ENCODE measurements around the gene RAET1E. TPM values are rescaled to one million over a fixed set of nuclear protein-coding genes. Genes with fewer than 3 reads are reported as not detected.
"Not testable (repeated sequence)": the region's sequence is repeated elsewhere in the genome, so short reads cannot be mapped to it uniquely, and the experiment has no call there.

RAET1E gene
- total RNA-seq, 1 donor from 2014 or later = 0.48 TPM

- ATAC-seq (ENCODE audit: poor library complexity) (no peak), DNase-seq (no peak)
- intact Hi-C loops (cut with DNase I) = no loop called here
Measured at GRCh38 chr6:149933461-149933860, 35.5 kb upstream of the RAET1E start.

DNA sequence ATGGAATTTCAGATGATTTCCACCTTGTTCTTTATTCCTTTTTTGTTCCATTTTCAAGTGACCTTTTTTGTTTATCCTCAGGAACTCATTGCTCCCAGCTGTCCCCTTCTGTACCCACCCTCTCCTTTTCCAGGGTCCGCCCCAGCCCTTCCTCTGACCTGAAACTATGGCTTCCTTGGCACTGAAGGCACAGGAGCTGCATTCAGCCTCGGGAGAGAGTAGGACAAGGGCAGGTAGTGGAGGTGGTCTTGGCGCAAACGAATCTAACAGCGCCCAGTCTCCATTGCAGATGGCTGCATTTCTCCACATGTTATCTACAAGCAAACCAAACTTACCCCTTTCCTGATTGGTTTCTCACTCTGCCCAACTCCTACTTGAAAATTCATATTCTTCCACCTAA is 35.1 kb upstream of the RAET1E start:
- no peak for DNase-seq
- no peak for ATAC-seq (ENCODE audit: poor library complexity)
- intact Hi-C loops (cut with DNase I) = no loop called here

DNA sequence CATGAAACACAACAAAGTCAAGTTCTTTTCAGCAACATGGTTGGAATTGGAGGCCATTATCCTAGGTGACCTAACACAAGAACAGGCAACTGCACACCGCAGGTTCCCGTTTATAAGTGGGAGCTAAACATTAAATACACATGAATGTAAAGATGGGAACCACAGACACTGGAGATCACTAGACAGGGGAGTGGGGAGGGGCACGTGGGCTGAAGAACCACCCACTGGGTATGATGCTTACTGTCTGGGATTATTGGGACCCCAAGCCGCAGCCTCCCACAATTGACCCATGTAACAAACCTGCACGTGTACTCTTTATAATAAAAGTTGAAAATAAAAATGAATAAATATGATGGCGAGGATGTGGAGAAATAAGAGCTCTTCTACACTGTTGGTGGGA is 33.6 kb upstream of the RAET1E start:
- DNase-seq (no peak), ATAC-seq (ENCODE audit: poor library complexity) (no peak)
- intact Hi-C loops (cut with DNase I) = no loop called here

DNA sequence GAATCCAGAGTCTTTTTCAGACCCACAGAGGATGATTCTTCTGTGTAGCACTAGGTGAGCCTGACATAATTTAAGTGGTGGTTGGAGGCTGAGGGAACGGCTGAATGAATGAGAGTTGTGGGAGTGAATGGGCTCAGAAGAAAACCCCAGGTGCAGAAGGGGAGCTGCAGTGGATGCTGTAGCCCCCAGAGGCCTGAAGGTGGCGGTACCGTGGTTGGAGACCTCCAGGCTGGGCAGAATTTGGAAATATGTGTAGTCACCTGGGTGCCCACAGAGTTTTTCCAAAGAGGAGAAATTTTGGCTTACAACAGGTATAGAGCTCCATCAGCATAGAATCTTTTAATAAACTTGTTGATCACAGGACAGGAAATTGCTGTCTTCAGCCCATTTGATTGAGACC is 31.5 kb upstream of the RAET1E start:
- no peak for DNase-seq

DNA sequence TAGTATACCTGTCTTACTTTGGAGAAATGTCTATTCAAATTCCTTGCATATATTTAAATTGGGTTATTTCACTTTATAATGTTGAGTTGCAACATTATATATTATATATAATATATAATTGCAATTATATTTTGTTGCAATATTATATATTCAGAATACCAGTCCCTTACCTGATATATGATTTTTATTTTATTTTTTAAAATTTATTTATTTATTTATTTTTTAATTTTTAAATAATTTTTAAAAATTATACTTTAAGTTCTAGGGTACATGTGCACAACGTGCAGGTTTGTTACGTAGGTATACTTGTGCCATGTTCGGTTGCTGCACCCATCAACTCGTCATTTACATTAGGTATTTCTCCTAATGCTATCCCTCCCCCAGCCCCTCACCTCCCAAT is 29.1 kb upstream of the RAET1E start:
- intact Hi-C loops (cut with DNase I) = loop anchor here (10.0 kb wide), 2 partner anchors 202 to 372 kb away; no protein-coding TSS in a partner anchor
- not testable (repeated sequence) for DNase-seq; ATAC-seq (ENCODE audit: poor library complexity)

More for the DNA sequence above, 31.5 kb upstream of the RAET1E start:
- intact Hi-C loops (cut with DNase I) = loop anchor here (10.0 kb wide), 2 partner anchors 205 to 375 kb away; no protein-coding TSS in a partner anchor
- ATAC-seq (ENCODE audit: poor library complexity) = no peak

- peak; percentile 94 for DNase-seq
- intact Hi-C loops (cut with DNase I) = loop anchor here (10.0 kb wide), 2 partner anchors 201 to 371 kb away; no protein-coding TSS in a partner anchor
- ATAC-seq (ENCODE audit: poor library complexity) = peak; percentile 94
Measured at GRCh38 chr6:149925974-149926777, 28.3 kb upstream of the RAET1E start.

- intact Hi-C loops (cut with DNase I) = loop anchor here (10.0 kb wide), 2 partner anchors 201 to 371 kb away; no protein-coding TSS in a partner anchor
- DNase-seq (peak; percentile 59), ATAC-seq (ENCODE audit: poor library complexity) (peak; percentile 55)
Measured at GRCh38 chr6:149925253-149925973, 27.5 kb upstream of the RAET1E start.

DNA sequence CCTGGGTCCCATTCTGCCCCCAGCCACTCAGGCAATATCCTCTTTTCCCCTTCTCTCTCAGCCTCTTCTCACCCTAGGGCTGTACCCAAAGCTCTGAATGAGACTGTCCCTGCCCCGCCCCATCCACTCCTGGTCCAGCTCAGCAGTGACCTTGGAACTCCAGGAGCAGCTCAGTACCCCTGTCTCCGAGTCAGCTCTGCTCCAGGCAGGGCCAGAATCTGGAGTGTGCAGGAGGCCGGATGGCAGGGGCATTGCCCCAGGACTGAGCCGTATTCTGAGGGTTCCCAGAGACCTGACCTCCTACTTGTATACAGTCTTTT is 27.0 kb upstream of the RAET1E start:
- DNase-seq = no peak
- intact Hi-C loops (cut with DNase I) = loop anchor here (5.0 to 10.0 kb wide), 3 partner anchors 88 to 370 kb away; no protein-coding TSS in a partner anchor
- no peak for ATAC-seq (ENCODE audit: poor library complexity)

- no peak for ATAC-seq (ENCODE audit: poor library complexity)
- intact Hi-C loops (cut with DNase I) = loop anchor here (5.0 to 10.0 kb wide), 3 partner anchors 87 to 370 kb away; no protein-coding TSS in a partner anchor
- DNase-seq = no peak
Measured at GRCh38 chr6:149924206-149924932, 26.5 kb upstream of the RAET1E start.

- ATAC-seq (ENCODE audit: poor library complexity) = no peak
- intact Hi-C loops (cut with DNase I) = loop anchor here (5.0 to 10.0 kb wide), 3 partner anchors 86 to 369 kb away; no protein-coding TSS in a partner anchor
Measured at GRCh38 chr6:149923327-149923986, 25.5 kb upstream of the RAET1E start.

GRCh38 chr6:149922642-149923326 is 24.9 kb upstream of the RAET1E start, which contains the start of gene RAET1G:
Gene RAET1G, minus strand, starts transcription at chr6:149923121. Its CDS starts 111 bp downstream, at chr6:149923010.
- peak; percentile 89 for ATAC-seq (ENCODE audit: poor library complexity)
- DNase-seq = peak; percentile 93
- intact Hi-C loops (cut with DNase I) = loop anchor here (5.0 to 10.0 kb wide), 3 partner anchors 85 to 368 kb away; no protein-coding TSS in a partner anchor

More at GRCh38 chr6:149923327-149923986, 25.5 kb upstream of the RAET1E start:
- DNase-seq = no peak

DNA sequence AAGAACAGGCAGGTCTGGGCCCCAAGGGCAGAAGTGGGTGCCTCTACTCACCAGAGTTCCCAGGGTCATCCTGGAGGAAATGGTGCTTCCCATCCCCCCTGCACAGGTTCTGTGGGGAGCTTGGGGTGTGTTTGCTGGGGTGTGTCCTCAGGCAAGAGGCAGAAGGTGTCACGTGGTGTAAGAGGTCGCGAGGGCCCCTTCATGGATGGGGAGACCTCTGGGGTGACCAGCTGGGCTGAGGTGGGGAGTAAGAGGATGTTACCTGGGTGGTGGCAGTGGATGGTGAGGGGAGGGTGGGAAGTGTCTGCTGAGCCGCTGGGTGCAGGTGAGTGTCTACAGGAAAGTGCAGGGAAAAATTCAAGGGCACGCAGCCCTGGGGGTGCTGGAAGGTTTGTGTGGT is 24.2 kb upstream of the RAET1E start:
- not testable (repeated sequence) for DNase-seq
- intact Hi-C loops (cut with DNase I) = loop anchor here (5.0 to 10.0 kb wide), 3 partner anchors 85 to 367 kb away; no protein-coding TSS in a partner anchor

GRCh38 chr6:149921361-149921760 is 23.4 kb upstream of the RAET1E start:
- DNase-seq (no peak), ATAC-seq (ENCODE audit: poor library complexity) (no peak)
- intact Hi-C loops (cut with DNase I) = loop anchor here (5.0 to 10.0 kb wide), 3 partner anchors 84 to 367 kb away; no protein-coding TSS in a partner anchor

More for the DNA sequence above, 24.2 kb upstream of the RAET1E start:
- not testable (repeated sequence) for ATAC-seq (ENCODE audit: poor library complexity)

DNA sequence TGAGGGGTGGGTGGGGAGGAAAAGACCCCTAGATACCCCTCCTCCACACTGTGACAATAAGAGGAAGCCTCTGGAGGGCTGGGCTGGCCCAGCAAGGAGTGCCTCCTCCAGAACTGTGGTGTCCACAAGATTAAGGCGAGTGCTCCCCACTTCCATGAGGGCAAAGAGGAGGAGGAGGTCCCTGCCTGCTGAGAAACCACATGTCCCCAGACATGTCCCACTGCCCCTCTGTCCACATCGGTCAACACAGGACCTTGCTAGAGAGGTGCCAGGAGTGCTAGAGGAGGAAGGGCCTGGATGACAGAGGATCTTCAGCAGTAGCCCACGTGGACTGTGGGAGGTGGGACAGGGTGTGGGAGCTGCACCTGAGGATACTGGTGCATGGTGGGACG is 21.9 kb upstream of the RAET1E start:
- ATAC-seq (ENCODE audit: poor library complexity) = no peak

GRCh38 chr6:149919126-149919833 is 21.4 kb upstream of the RAET1E start:
- DNase-seq; ATAC-seq (ENCODE audit: poor library complexity); intact Hi-C loops (cut with DNase I): not testable (repeated sequence)

More for the DNA sequence above, 21.9 kb upstream of the RAET1E start:
- DNase-seq = no peak
- intact Hi-C loops (cut with DNase I) = loop anchor here (5.0 to 10.0 kb wide), 3 partner anchors 83 to 365 kb away; no protein-coding TSS in a partner anchor

DNA sequence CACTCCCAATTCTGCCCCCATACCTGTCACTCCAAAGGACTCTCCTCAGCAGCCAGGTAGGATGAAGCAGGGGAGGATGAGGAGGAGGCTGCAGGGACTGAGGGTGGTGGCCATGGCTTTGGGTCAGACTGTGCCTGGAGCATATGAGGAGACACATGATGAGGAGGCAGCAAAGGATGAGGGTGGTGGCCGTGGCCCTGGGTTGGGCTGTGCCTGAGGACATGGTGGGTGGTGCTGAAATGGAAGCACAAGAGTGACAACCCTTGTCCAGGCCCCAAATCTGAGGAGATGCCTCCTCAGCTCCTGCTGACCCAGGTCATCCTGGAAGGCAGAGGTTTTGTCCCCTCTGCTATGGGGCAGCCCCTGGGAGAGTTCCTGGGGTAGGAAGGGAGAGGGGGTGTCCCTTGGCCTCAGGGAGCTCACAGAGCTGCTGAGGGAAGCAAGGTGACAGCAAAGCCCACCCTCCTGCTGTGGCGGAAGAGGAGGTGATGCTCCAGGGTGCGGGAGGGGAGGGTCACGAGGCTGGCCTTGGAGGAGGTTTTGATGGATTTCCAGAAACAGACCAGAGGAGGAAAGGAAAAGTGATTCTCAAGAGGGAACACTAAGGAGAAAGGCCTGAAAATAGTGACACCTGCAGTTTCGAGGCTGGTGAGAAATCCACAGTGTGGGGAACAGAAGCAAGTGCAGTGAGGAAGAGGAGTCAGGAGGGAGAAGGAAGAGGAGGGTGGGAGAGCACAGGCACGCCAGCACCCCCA is 20.4 kb upstream of the RAET1E start:
- intact Hi-C loops (cut with DNase I) = no loop called here
- DNase-seq (no peak), ATAC-seq (ENCODE audit: poor library complexity) (no peak)
